ENCODE measurements around the gene GPR4.

Gene GPR4

GRCh38 chr19:45547211-45547770 lies 54.7 kb downstream of the GPR4 start:
- DNase-seq, result no peak

- DNase-seq, result no peak
Observed at GRCh38 chr19:45542234-45542668, 59.8 kb downstream of the GPR4 start.

Data from NCI-H2227 treated with DMSO at 0.1 percent for 48 hours (cell line).